HL-60 (cell line): Measurements from ENCODE around the gene USP13.

Experiments
- DNase-seq, 2 experiments: peaks; one replicate each; pipeline ENCODE4 v3.0.0-alpha.2; 2010 to 2020; ENCODE audit warnings: low read depth in 1 of 2, low spot score in 1 of 2
- H3K27ac ChIP-seq: fragments of 250-450 bp; sonication (Bioruptor Pico); replicated peaks from 2 replicates; pipeline ENCODE4 v1.5.1; 2020; ENCODE audit warnings: mild to moderate bottlenecking, moderate library complexity
- H3K27me3 ChIP-seq: fragments of 250-450 bp; sonication (Bioruptor Pico); 2 replicates; pipeline ENCODE4 v1.5.1; 2021; ENCODE audit warnings: mild to moderate bottlenecking, moderate library complexity; ENCODE audit not compliant: insufficient read depth, poor library complexity, severe bottlenecking
- H3K4me3 ChIP-seq: replicated peaks from 2 replicates; pipeline ENCODE4 v1.5.1; 2011; ENCODE audit warnings: mild to moderate bottlenecking, control low read depth, low read length; ENCODE audit not compliant: insufficient read depth
- GABPA ChIP-seq: IDR thresholded peaks from 2 replicates; pipeline ENCODE4 v1.6.1; 2012; ENCODE audit warnings: low read depth
- POLR2AphosphoS5 ChIP-seq: IDR thresholded peaks from 2 replicates; pipeline ENCODE4 v1.6.1; 2012; ENCODE audit warnings: low read depth
- SPI1 ChIP-seq: IDR thresholded peaks from 2 replicates; pipeline ENCODE4 v1.6.1; 2012; ENCODE audit warnings: low read depth, mild to moderate bottlenecking, borderline replicate concordance
- TF ChIP-seq, protein P1 (sequence below): IDR thresholded peaks from one replicate; pipeline ENCODE4 v1.5.1; 2011; ENCODE audit warnings: low read length, control low read depth, inconsistent platforms; ENCODE audit not compliant: insufficient read depth
- TF ChIP-seq, protein P2 (sequence below): IDR thresholded peaks from 2 replicates; pipeline ENCODE4 v1.6.1; 2012; ENCODE audit warnings: low read depth; ENCODE audit not compliant: insufficient replicate concordance

Gene USP13

DNA sequence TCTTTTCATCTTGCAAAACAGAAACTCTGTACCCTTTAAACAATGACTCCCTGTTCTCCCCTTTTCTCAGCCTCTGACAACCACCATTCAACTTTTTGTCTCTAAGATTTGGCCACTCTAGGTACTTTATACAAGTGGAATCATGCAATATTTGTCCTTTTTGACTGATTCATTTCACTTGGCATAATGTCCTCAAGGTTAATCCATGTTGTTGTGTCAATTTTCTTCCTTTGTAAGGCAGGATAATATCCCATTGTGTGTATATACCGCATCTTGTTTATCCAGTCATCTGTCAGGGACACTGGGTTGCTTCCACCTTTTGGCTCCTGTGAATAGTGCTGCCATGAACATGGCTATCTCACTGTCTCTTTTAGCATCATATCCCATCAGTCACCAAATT is 10.3 kb downstream of the USP13 start:
- DNase-seq = no peak
- TF ChIP-seq, protein P1, sequence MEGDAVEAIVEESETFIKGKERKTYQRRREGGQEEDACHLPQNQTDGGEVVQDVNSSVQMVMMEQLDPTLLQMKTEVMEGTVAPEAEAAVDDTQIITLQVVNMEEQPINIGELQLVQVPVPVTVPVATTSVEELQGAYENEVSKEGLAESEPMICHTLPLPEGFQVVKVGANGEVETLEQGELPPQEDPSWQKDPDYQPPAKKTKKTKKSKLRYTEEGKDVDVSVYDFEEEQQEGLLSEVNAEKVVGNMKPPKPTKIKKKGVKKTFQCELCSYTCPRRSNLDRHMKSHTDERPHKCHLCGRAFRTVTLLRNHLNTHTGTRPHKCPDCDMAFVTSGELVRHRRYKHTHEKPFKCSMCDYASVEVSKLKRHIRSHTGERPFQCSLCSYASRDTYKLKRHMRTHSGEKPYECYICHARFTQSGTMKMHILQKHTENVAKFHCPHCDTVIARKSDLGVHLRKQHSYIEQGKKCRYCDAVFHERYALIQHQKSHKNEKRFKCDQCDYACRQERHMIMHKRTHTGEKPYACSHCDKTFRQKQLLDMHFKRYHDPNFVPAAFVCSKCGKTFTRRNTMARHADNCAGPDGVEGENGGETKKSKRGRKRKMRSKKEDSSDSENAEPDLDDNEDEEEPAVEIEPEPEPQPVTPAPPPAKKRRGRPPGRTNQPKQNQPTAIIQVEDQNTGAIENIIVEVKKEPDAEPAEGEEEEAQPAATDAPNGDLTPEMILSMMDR = no peak
- TF ChIP-seq POLR2AphosphoS5 = no peak
- no peak for TF ChIP-seq SPI1
- TF ChIP-seq, protein P2, sequence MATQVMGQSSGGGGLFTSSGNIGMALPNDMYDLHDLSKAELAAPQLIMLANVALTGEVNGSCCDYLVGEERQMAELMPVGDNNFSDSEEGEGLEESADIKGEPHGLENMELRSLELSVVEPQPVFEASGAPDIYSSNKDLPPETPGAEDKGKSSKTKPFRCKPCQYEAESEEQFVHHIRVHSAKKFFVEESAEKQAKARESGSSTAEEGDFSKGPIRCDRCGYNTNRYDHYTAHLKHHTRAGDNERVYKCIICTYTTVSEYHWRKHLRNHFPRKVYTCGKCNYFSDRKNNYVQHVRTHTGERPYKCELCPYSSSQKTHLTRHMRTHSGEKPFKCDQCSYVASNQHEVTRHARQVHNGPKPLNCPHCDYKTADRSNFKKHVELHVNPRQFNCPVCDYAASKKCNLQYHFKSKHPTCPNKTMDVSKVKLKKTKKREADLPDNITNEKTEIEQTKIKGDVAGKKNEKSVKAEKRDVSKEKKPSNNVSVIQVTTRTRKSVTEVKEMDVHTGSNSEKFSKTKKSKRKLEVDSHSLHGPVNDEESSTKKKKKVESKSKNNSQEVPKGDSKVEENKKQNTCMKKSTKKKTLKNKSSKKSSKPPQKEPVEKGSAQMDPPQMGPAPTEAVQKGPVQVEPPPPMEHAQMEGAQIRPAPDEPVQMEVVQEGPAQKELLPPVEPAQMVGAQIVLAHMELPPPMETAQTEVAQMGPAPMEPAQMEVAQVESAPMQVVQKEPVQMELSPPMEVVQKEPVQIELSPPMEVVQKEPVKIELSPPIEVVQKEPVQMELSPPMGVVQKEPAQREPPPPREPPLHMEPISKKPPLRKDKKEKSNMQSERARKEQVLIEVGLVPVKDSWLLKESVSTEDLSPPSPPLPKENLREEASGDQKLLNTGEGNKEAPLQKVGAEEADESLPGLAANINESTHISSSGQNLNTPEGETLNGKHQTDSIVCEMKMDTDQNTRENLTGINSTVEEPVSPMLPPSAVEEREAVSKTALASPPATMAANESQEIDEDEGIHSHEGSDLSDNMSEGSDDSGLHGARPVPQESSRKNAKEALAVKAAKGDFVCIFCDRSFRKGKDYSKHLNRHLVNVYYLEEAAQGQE = no peak
- TF ChIP-seq GABPA = no peak

GRCh38 chr3:179666030-179666429 is 13.2 kb downstream of the USP13 start:
- DNase-seq = no peak
- H3K4me3 ChIP-seq = no peak overlapping the region
- no peak for TF ChIP-seq POLR2AphosphoS5
- TF ChIP-seq SPI1 = no peak
- TF ChIP-seq, protein P2 = no peak
- TF ChIP-seq GABPA = no peak
- TF ChIP-seq, protein P1 = no peak
- no peaks in the 10 kb centered on the region for H3K27me3 ChIP-seq
- no peak overlapping the region for H3K27ac ChIP-seq

More for the DNA sequence above, 10.3 kb downstream of the USP13 start:
- Histone ChIP-seq H3K27me3 (no peaks in the 10 kb centered on the region), H3K4me3 (no peak overlapping the region), H3K27ac (no peak overlapping the region)

GRCh38 chr3:179666436-179667035 is 13.7 kb downstream of the USP13 start:
- H3K27me3 ChIP-seq = no peaks in the 10 kb centered on the region
- H3K4me3 ChIP-seq = no peak overlapping the region
- no peak for TF ChIP-seq SPI1
- TF ChIP-seq GABPA = no peak
- DNase-seq = no peak
- no peak overlapping the region for H3K27ac ChIP-seq

GRCh38 chr3:179668429-179668828 is 15.6 kb downstream of the USP13 start:
- DNase-seq = no peak
- Histone ChIP-seq H3K27ac (no peak overlapping the region), H3K27me3 (no peaks in the 10 kb centered on the region), H3K4me3 (no peak overlapping the region)
- TF ChIP-seq POLR2AphosphoS5 (no peak), GABPA (no peak), SPI1 (no peak)
- TF ChIP-seq, protein P1 = no peak
- TF ChIP-seq, protein P2 = no peak
